NCI-H1105 treated with DMSO at 0.1 percent for 48 hours (cell line): ENCODE measurements around the gene MSH5.

Experiments
- DNase-seq: peaks from one replicate; lab custom pipeline; 2025; lab: John Stamatoyannopoulos, UW

Gene MSH5

DNA sequence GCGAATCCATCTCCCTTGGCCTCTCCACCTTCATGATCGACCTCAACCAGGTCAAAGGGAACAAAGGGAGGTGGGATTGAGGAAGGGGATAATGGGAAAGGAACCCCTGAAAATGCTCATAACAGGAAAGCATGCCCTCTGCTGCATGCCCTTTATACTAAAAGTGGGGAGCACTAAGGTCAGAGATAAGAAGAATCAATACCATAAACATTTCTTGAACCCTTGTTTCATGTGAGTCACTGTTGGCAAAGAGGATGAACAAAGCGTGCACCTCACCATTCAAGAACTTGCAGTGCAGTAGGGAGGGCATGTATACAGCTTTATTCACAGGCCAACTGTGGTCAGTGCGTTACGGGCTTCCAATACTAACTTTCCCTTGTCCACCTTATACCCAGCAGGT lies 21.0 kb downstream of the MSH5 start:
- DNase-seq, result no peak

DNA sequence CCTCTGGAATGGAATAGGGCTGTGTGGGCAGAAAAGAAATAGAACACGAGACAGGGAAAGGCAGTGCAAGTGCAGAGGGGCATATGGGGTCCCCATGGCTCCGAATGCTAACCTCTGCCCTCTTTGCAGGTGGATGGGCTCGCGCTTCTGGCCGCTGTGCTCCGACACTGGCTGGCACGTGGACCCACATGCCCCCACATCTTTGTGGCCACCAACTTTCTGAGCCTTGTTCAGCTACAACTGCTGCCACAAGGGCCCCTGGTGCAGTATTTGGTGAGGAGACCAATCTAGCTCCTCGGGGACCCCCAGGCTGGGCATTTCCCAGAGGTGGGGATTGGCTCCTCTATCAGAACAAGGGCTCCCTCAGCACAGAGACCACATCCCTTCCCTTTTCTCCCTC lies 21.5 kb downstream of the MSH5 start:
- no peak for DNase-seq

DNA sequence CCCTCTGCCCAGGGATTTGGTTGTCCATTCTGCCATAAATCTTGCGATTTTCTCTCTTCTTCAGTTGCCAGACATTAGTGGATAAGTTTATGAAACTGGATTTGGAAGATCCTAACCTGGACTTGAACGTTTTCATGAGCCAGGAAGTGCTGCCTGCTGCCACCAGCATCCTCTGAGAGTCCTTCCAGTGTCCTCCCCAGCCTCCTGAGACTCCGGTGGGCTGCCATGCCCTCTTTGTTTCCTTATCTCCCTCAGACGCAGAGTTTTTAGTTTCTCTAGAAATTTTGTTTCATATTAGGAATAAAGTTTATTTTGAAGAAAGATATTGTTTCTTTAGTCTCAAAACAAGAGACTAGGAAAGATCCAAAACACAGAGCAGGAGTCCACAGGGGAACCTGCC lies 22.6 kb downstream of the MSH5 start, which contains the start of gene SAPCD1:
TSS of gene SAPCD1 (plus strand) at position 301 of the 400 bp plus-strand sequence. CDS start 399 bp downstream, outside the sequence.
- DNase-seq, result no peak

DNA sequence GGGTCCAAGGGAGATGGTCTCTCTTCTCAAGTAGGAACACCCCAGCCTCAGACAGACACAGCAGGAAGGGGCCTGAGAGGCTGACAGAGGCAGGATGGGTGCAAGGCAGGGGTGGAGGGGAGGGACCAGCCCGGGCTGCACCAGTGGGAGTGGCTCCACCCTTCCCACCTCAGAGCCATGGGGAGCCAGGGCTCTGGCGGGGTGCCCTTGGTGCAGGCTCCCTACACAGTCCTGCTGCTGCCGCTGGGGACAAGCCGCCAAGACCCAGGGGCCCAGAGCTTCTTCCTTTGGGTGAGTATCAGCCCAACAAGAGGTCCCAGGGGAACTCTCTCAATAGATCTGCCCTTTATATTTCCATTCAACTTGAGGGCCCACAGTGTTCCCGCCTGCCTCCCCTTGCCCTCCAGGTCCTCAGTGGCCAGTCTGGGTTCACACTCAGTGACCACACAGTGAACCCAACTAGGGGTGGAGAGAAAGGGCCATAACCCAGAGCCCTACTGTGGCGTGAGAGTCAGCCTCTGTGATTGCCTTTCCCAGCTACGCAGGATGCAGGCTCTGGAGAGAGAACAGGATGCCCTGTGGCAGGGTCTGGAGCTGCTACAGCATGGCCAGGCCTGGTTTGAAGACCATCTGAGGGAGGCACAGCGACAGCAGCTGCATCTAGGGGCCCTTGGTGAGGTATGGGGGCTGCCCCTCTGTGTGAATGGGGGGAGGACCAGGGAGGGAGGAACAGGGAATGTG lies 23.2 kb downstream of the MSH5 start:
- no peak for DNase-seq

DNA sequence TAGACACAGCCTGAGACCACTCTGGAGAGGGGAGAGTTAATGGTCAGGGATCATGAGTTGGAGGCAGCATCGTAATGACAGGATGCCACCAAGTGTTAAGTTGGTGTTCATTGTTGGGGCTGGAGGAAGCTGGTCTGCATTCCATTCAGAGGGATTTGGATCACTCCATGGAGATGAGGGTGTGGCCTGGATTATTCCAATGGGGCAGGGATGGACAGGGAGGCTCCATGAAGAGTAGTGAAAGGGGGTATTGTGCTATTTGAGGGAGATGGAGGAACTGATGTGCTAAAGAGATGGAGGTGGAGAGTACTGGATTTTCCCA lies 23.8 kb downstream of the MSH5 start:
- no peak for DNase-seq

DNA sequence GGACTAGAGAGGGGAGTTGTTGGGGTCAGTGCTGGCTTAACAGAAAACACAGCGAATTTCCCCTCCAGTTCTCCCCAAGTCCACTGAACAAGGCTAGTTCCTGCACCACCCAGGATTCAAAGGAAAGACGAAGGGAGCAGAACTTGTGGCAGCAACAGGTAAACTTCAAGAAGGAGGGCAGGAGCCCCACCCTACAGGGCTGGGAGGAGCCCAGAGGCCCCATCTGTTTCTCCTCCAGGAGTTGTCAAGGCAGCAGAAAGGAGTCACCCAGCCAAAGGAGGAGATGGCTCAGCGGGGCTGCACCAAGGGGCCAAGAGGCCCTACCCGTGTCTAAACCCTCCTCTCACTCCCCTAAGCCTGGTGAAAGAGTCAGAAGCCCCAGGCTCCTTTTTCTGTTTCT lies 24.4 kb downstream of the MSH5 start:
- DNase-seq, result no peak

DNA sequence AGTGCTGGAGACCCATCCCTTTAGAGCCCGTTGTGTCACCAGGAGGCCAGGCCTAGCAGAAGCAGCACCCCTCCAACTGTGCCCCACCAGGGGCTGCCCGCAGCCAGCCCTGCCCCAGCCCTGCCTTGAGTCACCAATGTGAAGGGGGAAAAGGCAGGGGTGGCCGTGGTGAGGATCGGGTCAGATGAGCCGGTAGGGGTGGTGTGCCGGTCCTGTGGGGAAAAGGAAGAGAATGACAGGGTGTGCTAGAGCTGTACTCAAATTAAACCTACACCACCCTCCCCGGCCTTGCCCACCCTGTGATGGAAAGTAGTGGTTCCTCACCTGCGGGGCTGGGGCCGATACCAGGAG lies 25.7 kb downstream of the MSH5 start:
- no peak for DNase-seq

DNA sequence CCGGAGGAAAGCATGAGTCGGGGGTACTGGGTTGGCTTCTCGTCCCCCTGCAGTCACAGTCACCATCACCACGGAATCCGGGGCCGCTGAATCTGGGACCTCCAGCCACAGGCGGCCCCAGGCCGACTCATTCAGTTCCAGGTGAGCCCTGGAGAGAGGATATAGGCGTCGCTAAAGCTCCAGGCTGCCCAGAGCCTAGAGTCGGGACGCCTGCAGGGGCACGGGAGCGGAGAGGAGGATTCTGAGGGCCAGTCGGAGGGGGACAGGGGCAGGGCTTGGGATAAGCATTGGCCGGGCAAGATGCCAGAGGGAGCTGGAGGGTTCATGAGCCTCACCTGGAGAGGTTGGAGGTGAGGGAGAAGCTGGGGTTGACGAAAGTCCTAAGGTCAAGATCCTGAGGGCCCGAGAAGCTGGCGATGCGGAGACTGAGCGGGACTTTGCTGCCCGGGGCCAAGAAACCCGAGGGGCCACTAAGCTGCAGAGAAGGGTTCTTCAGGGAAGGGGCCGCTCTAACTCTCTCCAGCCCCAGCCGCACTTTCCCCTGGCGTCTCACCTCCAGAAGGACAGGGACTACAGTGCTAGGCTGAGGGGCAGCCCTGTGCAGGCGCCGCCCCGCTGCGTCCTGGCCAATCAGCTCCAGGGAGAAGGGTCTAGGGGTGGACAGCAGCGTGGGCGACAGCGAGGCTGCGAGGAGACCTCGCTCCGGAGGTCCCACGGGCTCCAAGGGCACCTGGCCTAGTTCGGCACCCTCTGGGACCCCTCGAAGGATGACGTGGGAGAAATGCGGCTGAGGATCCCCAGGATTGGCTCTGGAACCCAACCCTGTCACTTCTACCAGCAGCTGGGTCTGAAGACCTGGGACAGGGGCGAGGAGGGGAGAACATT lies 26.3 kb downstream of the MSH5 start:
- no peak for DNase-seq

DNA sequence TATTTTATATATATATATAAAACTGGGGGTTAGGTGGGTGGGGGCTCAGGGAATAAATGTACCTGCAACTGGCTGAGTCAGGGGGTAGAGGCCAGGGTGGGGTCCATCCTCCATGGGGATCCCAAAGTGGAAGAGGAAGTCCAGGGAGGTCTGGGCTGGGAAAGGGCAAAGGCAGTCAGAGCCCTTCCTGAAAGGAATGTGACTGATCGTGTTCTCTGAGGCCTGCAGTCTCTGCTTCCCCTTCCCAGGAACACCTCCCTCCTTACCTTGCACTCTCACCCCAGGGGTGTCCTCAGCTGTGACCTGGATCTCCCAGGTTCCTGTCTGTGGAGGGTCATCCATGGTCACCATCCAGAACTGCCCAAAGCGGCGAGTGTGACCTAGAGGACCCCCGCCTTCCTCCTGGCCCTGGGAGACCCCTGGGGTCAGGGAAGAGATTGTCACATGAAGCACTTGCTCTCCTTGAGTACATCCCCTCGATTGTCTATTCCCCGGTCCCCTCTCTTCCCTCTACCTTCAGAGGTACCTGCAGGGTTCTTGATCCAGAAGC lies 27.4 kb downstream of the MSH5 start:
- no peak for DNase-seq

DNA sequence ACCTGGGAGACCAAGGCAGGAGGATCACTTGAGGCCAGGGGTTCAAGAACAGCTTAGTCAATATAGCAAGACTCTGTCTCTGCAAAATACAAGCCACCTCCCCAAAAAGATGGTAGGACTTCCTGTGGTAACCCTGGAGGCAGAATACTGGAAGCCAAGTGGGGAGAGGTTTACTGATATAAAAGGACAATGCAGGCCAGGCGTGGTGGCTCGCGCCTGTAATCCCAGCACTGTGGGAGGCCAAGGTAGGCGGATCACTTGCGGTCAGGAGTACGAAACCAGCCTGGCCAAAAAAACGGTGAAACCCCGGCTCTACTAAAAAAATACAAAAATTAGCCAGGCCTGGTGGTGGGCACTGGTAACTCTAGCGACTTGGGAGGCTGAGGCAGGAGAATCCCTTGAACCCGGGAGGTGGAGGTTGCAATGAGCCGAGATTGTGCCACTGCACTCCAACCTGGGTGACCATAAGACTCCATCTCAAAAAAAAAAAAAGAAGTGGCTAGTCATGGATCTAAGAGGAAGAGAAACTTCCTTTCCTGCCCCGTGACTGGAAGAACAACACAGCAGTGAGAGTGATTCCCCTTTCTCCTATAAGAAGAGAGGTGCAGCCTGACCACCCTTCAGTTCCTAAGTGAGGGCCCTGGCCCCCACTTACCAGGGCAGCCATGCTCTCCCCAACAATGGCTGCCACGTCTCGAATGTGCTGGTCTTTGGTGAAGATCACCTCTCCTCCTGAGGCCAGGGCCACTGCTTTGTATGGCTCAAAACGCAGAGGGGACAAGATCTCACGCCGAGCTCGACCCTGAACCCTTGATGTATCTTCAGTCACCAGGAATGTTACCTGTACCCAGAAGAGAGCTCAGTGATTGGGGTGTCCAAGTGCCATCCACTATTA lies 28.8 kb downstream of the MSH5 start:
- DNase-seq, result no peak

DNA sequence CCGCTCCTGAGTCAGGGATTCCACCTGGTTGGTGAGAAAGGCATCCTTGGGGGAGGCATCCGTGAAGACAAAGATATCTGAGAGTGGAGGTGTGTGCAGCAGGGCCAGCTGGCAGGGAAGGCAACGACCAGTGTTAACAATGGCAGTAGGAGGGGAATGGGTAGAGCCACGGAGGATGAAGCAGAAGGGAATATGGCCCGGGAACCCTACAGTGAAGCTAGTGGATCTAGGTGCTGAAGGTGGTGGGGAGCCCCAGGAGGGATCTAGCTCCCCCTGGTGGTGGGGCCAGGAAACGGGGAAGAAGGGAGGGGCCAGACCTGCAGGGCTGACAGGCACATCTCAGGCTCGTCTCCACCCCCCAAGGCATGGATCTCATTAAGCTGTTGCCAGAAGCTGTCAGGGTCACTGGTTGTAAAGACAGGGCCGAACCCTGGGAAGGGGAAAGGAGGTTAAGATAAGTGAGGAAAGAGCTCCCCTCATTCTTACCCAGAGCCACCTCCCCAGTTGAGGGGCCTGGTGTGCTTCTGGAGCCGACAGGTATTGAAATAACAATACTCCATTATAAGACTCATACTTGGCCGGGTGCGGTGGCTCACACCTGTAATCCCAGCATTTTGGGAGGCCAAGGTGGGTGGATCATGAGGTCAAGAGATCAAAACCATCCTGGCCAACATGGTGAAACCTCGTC lies 30.0 kb downstream of the MSH5 start:
- peak; percentile 33 for DNase-seq

DNA sequence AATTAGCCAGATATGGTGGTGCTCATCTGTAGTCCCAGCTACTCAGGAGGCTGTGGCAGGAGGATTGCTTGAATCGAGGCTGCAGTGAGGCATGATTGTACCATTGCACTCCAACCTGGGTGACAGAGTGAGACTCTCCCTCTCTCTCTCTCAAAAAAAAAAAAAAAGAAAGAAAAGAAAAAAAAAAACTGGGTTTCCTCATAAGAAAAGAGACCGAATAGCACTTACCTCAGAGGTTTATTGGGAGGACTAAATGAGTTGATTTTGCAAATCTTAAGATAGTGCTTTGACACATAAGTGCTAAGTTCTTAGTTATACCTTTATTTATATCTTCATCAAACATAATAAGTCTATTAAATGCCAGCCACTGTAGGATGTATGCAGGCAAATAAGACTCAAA lies 31.1 kb downstream of the MSH5 start:
- no peak for DNase-seq

DNA sequence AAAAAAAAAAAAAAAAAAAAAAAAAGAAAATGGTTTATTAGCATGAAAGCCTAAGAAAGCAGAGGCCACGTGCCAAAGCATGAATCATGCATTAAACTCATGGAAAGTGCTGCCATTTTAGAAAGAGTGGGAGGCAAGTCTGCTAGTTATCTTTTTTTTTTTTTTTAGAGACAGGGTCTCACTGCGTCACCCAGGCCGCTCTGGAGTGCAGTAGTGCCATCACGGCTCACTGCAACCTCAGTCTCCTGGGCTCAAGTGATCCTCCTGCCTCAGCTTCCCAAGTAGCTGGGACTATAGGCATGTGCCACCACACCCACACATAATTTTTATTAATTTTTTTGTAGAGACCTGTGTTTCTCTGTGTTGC lies 32.2 kb downstream of the MSH5 start:
- DNase-seq, result no peak

DNA sequence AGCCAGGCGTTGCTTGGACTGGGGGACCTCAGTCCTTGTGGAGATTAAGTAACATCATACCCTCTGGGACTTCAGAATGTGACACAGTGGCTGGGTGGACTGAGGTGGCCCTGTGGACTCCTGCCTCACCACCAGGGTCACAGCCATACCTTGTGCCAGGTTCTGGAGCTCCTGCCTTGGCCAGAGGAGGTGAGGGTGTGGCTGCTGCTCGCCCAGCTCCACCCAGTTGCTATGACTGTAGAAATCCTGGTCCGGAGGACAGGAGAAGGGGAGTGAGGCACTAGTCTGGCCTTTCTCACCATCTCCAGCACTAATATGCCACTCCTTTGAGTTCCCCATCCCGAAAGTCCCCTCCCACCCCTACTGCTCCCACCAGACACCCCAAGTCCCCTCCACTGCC lies 35.4 kb downstream of the MSH5 start:
- DNase-seq, result no peak

DNA sequence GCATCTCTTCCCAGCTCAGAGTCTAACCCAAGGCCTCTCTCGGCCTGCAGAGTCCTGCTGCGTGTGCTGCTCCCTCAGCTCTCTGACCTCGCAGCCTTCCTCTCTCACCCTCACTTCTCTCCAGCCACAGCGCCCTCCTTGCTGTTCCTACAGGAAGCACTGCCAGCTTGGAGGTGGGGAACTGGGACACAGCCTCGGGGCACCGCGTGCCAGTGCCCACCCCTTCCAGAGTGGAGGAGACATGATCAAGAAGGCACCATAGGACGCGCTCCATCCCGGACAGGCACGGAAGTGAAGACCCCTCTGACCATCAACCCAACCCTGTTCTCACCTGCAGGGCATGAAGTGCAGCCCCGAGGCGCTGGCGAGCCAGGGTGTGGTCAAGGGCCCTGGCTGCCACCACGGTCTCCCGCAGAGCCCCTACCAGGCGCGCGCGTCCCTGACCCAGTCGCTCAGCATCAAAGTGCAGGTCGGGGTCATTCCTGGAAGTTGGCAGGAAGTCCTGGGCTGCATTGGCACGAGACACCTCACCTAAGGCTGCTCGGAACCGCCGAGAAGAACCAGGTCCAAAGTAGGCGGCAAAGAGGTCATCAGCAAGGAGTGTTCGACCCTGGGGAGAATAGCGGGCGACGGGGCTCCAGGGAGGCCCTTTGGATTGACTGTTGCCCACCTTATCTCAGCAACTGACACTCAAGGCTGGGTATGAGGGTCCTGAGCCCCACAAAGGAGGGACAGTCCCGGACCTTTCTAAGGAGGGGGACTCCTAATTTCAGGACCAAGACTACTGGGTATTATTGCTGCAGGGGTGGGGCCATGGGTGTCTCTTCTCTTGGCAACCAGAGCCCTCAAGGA lies 36.1 kb downstream of the MSH5 start:
- no peak for DNase-seq

DNA sequence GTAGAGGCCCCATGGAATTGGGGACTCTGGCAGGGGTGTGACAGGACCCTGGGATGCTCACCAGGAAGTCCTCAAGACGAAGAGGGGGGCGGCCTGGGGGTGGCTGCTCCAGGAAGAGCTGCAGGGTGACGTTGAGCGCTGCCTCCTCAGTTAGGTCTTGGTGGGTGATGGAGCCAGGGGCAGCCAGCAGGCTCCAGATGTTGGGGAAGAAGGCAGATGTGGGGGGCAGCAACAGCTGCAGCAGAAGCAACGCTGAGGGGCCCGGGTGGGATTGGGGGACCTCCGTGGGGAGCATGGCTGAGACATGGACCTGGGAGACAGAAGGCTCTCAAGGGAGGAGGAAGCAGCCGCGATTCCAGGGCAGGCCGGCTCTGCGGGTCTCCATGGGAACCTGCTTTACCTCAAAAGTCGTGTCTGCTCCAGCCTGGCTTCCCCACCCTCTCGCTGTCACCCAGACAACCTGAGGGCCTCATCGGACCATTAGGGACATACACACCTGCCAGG lies 36.7 kb downstream of the MSH5 start:
- no peak for DNase-seq

DNA sequence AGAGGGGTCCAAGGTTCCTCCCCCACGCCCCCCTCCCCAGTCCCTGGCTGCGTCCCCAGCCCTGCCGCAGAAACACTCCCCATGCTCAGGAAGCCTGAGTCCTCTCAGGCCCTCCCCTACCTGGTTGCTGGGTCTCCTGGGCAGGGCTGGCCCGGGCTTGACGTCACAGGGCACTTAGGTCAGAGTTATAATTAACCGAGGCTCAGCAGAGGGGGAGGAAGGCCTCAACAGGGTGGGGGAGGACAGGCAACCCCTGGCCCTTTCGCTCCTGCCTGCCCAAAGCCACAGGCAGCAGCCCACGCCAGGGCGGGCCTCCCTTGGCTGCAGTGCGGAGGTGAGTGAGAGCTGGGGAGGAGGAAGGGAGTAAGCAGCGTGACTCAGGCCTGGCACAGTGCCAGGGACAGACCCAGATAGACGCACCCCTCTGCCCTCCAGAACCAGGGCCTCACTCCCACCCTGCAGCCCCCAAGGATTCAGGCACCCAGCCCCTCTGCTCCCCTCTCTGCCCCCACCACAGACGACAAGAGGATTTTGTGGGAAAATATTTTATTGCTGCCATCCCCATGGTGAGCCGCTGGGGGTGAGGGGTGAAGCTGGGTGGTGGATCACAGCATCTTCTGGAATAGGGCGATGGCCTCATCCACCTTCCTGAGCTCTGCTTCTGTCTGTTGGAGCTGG lies 37.3 kb downstream of the MSH5 start, which contains the start of gene VWA7:
TSS of gene VWA7 (minus strand) at position 340 of the 678 bp plus-strand sequence. CDS start 549 bp downstream, outside the sequence.
- DNase-seq, result peak; percentile 72

DNA sequence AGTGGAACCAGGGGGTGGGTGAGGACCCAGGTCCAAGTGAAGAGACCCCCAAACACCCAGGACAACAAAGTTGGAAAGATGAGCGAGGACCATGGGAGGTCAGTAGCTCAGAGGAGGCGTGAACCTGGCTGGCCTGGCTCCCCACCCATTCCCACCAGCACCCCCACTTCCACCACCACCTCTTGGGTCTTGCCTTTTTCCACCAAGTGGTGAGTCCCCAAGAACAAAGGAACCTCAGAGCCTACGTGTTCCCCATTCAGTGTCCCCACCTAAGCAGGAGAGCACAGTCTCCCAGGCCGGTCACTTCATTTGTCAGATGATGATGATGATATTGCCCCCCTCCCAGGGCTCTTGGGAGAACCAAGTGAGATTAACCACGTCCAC lies 37.9 kb downstream of the MSH5 start:
- no peak for DNase-seq

DNA sequence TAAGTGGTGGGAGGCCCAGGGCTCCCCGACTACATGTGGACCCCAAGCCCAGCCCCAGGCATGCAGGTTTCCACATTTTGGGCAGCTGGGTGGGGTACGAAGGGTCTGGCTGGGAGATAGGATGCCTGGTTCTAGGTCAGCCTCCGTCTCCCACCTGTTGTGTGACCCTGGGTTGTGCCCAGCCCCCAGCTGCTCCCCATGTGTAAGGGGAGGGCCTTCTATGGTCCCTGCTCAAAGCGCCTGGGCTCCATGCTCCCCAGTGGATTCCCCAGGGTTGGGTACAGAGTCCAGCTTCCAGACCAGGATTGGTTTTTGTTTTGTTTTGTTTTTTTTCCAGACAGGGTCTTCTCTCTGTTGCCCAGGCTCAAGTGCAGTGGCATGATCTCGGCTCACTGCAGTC lies 38.4 kb downstream of the MSH5 start:
- no peak for DNase-seq
